NCI-H146 treated with DMSO at 0.1 percent for 48 hours (cell line): ENCODE results near the gene IRF3.

Experiments
- DNase-seq: peaks from one replicate; lab custom pipeline; 2025; ENCODE audit not compliant: unreplicated experiment; lab: John Stamatoyannopoulos, UW

IRF3 gene

GRCh38 chr19:49687566-49688316 is 22.1 kb upstream of the IRF3 start:
- no peak for DNase-seq

DNA sequence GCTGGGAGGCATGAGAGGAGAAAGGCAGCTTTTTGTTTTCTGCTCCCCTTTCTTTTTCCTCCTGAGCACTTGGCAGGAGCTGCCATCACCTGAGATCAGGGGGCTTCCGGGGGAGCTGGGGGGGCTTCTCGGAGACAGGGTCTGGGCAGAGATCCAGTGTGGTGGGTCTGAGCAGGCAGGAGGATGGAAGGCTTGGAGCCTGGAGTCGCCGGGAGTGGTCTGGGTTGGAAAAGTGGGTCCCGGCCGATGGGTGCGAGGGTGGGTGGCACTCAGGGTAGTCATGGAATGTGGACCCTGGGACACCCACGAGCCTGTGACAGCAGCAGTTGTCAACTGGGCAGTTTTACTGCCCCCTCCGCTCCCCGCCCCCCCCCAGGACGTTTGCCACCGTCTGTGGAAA is 21.5 kb upstream of the IRF3 start:
- DNase-seq = no peak

GRCh38 chr19:49686503-49687088 is 20.9 kb upstream of the IRF3 start:
- no peak for DNase-seq

DNA sequence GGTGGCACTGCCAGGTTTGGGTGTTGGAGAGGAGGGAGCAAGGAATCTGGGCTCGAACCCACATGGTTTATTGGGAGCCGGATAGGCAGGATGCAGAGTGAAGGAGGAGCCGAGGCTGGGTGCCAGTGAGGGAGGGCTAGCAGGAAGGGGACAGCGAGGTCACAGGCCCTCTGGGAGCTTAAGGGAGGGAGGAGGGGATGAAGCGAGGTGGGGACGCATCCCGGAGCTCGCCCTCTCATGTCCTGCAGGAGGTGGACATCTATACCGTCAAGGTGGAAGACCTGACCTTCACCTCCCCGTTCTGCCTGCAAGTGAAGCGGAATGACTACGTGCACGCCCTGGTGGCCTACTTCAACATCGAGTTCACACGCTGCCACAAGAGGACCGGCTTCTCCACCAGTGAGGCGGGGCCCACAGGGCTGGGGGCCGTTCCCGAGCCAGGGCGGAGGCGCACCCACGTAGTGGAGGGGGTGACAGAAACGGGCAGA is 20.2 kb upstream of the IRF3 start:
- DNase-seq = no peak

- DNase-seq = no peak
Measured at GRCh38 chr19:49684983-49685553, 19.4 kb upstream of the IRF3 start.

DNA sequence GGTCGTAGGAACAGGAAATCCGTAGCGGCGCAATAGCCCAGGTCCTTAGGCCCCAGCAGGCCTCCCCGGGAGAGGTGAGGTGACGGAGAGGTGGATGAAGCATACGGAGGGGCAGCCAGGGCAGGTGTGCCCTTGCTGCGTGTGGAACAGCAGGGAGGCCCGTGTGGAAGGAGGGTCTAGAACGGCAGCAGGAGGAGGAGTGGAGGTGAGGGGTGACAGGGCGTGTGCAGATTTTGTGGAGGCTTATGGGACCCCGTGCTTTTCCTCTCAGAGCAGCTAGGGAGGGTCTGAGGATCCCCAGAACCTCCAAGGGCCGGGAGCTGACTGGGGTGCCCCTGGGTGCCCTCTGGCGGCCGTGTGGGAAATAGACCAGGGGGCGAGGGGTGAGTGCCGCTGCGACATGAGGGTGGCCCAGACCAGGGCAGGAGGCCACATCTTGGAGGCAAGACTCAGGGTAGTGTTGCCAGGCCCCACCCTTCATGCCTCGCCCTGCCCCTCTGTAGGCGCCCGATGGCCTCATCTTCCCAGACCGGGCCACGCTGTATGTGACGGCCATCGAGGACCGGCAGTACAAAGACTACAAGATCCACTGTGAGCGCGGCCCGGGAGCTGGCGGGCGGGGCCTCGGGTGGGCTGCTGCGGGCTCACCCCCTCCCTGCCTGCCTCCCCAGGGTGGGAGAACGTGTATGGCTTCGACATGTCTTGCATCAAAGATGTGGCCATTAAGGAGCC is 18.8 kb upstream of the IRF3 start:
- no peak for DNase-seq

GRCh38 chr19:49683814-49684250 is 18.2 kb upstream of the IRF3 start:
- DNase-seq = no peak

DNA sequence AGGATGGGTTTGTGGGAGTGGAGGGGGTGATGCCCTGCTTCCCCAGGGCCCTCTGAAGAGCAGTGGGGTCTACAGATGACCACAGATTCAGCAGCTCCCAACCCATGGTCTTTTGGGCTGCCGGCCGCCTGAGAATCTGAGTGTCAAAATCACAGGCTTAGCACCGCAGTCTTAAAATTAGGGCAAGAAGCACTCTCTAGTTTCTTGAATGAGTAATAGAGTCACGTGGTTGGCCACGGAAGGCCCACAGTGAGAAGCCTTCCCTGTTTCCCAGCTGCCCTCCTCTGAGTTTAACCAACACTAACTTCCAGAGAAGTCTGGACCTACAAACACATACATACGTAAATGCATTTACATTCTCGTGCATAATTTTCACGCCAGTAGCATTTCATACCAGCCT is 16.6 kb upstream of the IRF3 start:
- no peak for DNase-seq

GRCh38 chr19:49681830-49682229 is 16.2 kb upstream of the IRF3 start:
- DNase-seq = no peak

GRCh38 chr19:49680421-49681351 is 15.0 kb upstream of the IRF3 start:
- DNase-seq = peak; percentile 84

DNA sequence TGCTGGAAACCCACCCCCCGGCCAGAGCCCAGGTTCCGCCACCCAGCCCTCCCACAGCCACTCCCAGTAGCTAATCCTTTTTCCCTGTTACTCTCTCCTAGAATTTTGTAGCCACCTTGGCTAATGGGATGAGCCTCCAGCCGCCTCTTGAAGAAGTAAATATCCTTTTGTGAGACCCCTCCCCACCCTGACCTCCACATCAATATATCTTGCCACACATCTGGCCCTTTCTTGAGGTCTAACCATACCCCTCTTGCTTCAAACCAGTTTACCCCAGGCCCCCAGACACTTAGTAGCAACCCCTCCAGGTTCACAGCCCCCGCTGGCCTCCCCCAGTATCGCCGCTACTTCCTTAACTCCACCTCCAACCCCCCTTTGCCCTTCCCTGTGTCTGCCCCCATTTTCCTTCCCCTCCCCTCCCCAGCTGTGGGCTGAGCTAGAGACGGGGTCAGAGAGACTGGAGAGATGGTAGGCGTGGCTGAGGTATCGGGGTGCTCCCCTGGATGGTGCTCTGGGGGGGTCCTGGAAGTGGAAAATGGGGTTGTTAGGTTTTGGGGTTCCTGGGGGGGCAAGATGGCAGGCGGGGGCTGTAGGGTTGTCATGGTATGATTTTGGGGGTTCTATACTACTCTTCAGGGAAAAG is 14.2 kb upstream of the IRF3 start:
- no peak for DNase-seq

DNA sequence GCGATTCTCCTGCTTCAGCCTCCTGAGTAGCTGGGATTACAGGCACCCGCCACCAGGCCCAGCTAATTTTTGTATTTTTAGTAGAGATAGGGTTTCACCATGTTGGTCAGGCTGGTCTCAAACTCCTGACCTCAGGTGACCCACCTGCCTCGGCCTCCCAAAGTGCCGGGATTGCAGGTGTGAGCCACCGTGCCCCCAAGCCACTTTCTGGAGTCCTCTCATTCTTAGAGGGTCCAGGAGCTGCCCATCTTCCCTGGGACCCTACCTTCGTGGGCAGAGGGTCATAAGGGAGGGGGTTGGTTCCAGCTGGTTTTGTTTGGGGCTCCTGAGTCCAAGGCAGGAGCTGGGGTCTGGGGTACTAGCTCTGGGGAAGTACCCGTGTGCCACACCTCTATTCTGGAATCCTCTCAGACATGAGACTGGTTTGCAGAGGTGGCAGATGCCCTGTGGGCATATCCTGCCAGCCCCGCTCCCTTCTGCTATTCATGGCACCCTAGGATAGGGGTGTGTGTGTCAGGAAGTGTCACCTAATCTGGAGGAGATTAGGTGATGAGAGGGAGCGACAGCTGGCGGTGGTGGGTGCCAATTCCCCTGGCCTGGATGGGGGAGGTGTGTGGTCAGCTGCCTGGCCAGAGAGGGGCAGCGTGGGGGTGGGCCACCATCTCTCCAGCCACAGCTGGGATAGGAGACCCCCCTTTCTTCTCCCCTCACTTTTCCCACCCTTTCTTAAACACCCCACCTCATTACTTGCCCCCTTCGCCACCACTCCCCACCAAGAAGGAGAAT is 13.5 kb upstream of the IRF3 start:
- no peak for DNase-seq

- peak; percentile 41 for DNase-seq
Measured at GRCh38 chr19:49677901-49678674, 12.4 kb upstream of the IRF3 start.

GRCh38 chr19:49677231-49677900 is 11.7 kb upstream of the IRF3 start, which contains the start of gene PRMT1:
PRMT1 (plus strand) TSS chr19:49677271; CDS start chr19:49677281, 10 bp downstream.
- peak; percentile 45 for DNase-seq

DNA sequence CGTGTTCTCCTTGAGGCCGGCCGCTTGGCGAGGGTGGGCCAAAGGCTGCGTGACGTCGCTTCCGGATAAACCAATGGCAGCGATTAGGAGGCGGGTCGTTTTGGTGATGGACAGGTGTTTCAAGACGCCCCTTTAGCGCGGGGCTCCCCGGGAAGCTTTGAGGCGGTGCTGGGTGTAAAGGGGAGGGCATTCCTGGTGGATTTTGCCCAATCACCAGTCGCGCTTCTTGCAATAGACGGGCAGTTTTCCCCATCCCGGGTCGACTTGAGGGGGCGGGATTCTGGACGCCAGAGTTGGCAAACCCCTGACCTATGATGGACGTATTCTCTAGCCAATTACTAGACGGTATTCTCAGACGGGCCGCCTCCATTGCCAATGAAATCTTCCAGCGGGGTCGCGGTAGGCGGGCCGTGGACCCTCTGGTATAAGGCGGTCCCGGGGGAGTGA is 11.2 kb upstream of the IRF3 start:
- DNase-seq = peak; percentile 99

- peak; percentile 96 for DNase-seq
Measured at GRCh38 chr19:49676136-49676783, 10.6 kb upstream of the IRF3 start.
